PFSK-1 (cell line): ENCODE results near the gene LPCAT1.

Experiments
- FOXP2 ChIP-seq: optimal IDR thresholded peaks from 2 replicates; pipeline ENCODE3; 2011; ENCODE audit warnings: borderline replicate concordance, control low read depth, inconsistent platforms; ENCODE audit not compliant: insufficient read depth; ENCODE audit errors: extremely low read length, extremely low read depth
- POLR2AphosphoS5 ChIP-seq: IDR thresholded peaks from 2 replicates; pipeline ENCODE4 v1.6.1; 2012; ENCODE audit warnings: low read depth, mild to moderate bottlenecking, control low read depth, low read length, moderate library complexity
- REST ChIP-seq, 2 experiments: IDR thresholded peaks; 2 replicates each; pipeline versions ENCODE4 v1.6.1 to v1.8.0; 2011 to 2012; ENCODE audit warnings: low read depth in 2 of 2, low read length in 2 of 2, control low read depth in 1 of 2, inconsistent platforms in 1 of 2, mild to moderate bottlenecking in 1 of 2, moderate library complexity in 1 of 2; ENCODE audit not compliant: insufficient read depth in 1 of 2
- SIN3A ChIP-seq: IDR thresholded peaks from 2 replicates; pipeline ENCODE4 v1.6.1; 2012; ENCODE audit warnings: mild to moderate bottlenecking, low read length, moderate library complexity, borderline replicate concordance; ENCODE audit not compliant: insufficient read depth
- TAF1 ChIP-seq: IDR thresholded peaks from 2 replicates; pipeline ENCODE4 v1.6.1; 2012; ENCODE audit warnings: low read length, control low read depth, borderline replicate concordance; ENCODE audit not compliant: insufficient read depth

Gene LPCAT1

GRCh38 chr5:1439388-1440097, 84.2 kb downstream of the LPCAT1 start:
- no peak for TF ChIP-seq TAF1
- no peak for TF ChIP-seq POLR2AphosphoS5
- no peak for TF ChIP-seq SIN3A
- TF ChIP-seq REST (IDR thresholded peaks at IDR 0.05; ENCODE audit: insufficient read depth in 1 of 2, low read depth in 2 of 2, low read length in 2 of 2) = no peak
- no peak for TF ChIP-seq FOXP2

- no peak for TF ChIP-seq POLR2AphosphoS5
These were observed 84.9 kb downstream of the LPCAT1 start for GRCh38 chr5:1438871-1439270.

DNA sequence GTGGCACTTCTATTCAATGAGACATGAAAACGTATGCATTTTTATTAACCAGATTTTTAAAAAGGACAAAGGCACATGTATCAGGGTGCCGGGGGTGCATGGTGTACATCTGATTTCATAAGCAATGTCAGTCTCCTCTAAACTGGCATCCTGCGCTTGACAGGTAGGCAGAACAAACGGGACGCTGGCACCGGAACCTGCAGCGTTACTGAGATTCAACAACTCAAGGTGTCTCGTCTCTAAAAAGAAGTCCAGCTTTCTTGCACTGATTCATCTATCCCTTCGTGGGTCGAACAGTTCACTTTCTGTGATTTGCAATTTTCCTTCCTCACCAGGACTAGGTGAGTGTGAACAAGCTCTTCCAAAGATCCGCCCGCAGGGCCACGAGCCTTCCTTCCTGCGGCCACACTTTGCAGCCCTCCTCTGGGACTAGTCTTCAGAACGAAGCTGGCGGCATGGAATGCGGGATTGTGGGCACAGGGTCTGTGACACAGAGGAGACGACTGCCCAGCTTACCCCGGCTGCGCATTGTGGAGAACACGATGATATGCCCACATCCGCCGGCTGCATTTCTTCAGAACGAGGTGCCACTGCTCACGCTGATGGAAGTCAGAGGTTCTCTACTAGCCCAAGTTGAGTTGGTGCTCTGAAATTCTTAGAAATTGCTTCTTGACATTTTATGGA, 85.7 kb downstream of the LPCAT1 start:
- no peak for TF ChIP-seq POLR2AphosphoS5
- TF ChIP-seq SIN3A = no peak
- TF ChIP-seq TAF1 = no peak
- no peak for TF ChIP-seq REST (IDR thresholded peaks at IDR 0.05; ENCODE audit: insufficient read depth in 1 of 2, low read depth in 2 of 2, low read length in 2 of 2)
- TF ChIP-seq FOXP2 = no peak

- TF ChIP-seq REST (IDR thresholded peaks at IDR 0.05; ENCODE audit: insufficient read depth in 1 of 2, low read depth in 2 of 2, low read length in 2 of 2) = no peak
- no peak for TF ChIP-seq TAF1
- no peak for TF ChIP-seq SIN3A
- TF ChIP-seq POLR2AphosphoS5 = no peak
These were observed 86.4 kb downstream of the LPCAT1 start for GRCh38 chr5:1437226-1437829.

GRCh38 chr5:1436681-1437080, 87.1 kb downstream of the LPCAT1 start:
- TF ChIP-seq POLR2AphosphoS5 (no peak), TAF1 (no peak), SIN3A (no peak), REST (IDR thresholded peaks at IDR 0.05; ENCODE audit: insufficient read depth in 1 of 2, low read depth in 2 of 2, low read length in 2 of 2) (no peak), FOXP2 (no peak)
